ENCODE measurements around the gene SIGLEC10. TPM values are rescaled to one million over a fixed set of nuclear protein-coding genes. Genes with fewer than 3 reads are reported as not detected.

The SIGLEC10 gene
- total and polyA plus RNA-seq, 9 donors: 0.30 to 9.4 (median 2.3) TPM

- peak in 4 of 5 donors; percentile 29 to 48 (median 42) for DNase-seq
- peak within 1 kb of the TSS; percentile 41 to 51 for H3K27ac ChIP-seq
- H3K4me1 ChIP-seq (ENCODE audit: insufficient read depth): peaks cover 7% of the 10 kb centered on the region
- H3K36me3 ChIP-seq: no peaks in the 10 kb centered on the region
- TF ChIP-seq EP300 (IDR thresholded peaks at IDR 0.05): no peak
- TF ChIP-seq CTCF (IDR thresholded peaks at IDR 0.05): no peak
- no peak for TF ChIP-seq POLR2A (IDR thresholded peaks at IDR 0.05)
- WGBS, 3 donors: 46 to 52% (median 47%) methylated on average over 21 to 23 of the region's 23 CpGs
- H3K27me3 ChIP-seq: no peaks in the 10 kb centered on the region
- H3K4me3 ChIP-seq: peak within 1 kb of the TSS; percentile 95
- intact Hi-C loops (cut with DNase I): loop anchor here in 1 of 4 donors (10.0 kb wide), 1 partner anchor 336 kb away; no protein-coding TSS in a partner anchor
- H3K9me3 ChIP-seq: no peaks in the 10 kb centered on the region
Measured at GRCh38 chr19:51368366-51369282, 48.8 kb downstream of the SIGLEC10 start, which contains the start of gene CLDND2. Gene CLDND2, minus strand, starts transcription at chr19:51369003. Its CDS starts 426 bp downstream, at chr19:51368577.

DNA sequence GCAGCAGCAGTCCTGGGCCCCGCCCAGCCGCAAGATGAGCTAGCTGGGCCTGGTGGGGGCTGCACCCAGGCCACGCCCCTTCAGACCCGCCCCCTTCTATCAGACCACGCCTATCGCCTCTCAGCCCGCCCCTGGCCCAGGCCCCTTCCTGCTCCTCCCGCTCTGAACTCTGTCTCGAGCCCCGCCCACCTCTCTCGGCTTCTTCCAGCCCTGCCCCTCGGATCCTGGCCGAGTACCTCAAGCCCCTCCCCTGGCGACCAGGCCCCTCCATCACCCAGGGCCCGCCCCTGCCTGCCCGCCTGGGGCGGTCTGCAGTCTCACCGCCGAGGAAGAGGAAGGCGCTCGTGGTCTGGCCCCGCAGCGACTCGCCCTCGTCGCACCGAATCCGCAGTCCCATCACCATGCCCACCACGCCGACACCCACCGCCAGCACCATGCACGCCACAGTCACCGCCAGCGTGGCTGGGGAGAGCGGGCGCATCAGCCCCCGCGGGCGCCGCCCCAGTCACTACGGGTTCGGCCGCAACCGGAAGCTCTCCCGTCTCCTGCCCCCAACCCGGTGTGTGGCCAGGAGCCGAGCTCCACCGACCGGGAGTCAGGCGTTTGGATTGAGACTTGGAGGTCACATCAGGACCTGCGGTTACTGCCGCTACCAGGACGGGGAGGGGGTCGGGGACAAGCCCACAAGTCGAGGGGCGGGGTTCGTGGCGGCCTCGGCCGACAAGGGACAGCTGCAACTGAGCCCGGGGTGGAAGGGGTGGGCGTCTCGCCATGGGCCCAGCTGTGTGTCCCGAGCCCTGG lies 49.7 kb downstream of the SIGLEC10 start:
- intact Hi-C loops (cut with DNase I): loop anchor here in 1 of 4 donors (2.0 to 10.0 kb wide), 2 partner anchors 27 to 337 kb away; no protein-coding TSS in a partner anchor

GRCh38 chr19:51367255-51367564 lies 50.2 kb downstream of the SIGLEC10 start:
- Histone ChIP-seq H3K9me3 (no peaks in the 10 kb centered on the region), H3K27me3 (no peaks in the 10 kb centered on the region), H3K4me3 (peak overlapping the region; percentile 95), H3K36me3 (no peaks in the 10 kb centered on the region), H3K27ac (peak overlapping the region; percentile 74 to 80), H3K4me1 (ENCODE audit: insufficient read depth) (peaks cover 7% of the 10 kb centered on the region)
- 0% methylated on average over 15 of the region's 15 CpGs for WGBS, 3 donors
- no peak for TF ChIP-seq CTCF (IDR thresholded peaks at IDR 0.05)
- TF ChIP-seq POLR2A (IDR thresholded peaks at IDR 0.05): peak; percentile 94
- no peak for TF ChIP-seq EP300 (IDR thresholded peaks at IDR 0.05)
- intact Hi-C loops (cut with DNase I): loop anchor here in 1 of 4 donors (2.0 to 10.0 kb wide), 2 partner anchors 26 to 338 kb away; no protein-coding TSS in a partner anchor
- DNase-seq: peak in 1 of 5 donors; percentile 73

More for the DNA sequence above, 49.7 kb downstream of the SIGLEC10 start:
- Histone ChIP-seq H3K9me3 (no peaks in the 10 kb centered on the region), H3K36me3 (no peaks in the 10 kb centered on the region), H3K4me3 (peak overlapping the region; percentile 95), H3K27me3 (no peaks in the 10 kb centered on the region), H3K27ac (peak overlapping the region; percentile 74 to 80), H3K4me1 (ENCODE audit: insufficient read depth) (peaks cover 7% of the 10 kb centered on the region)
- 1% methylated on average over 62 to 64 of the region's 64 CpGs for WGBS, 3 donors
- TF ChIP-seq EP300 (IDR thresholded peaks at IDR 0.05): no peak
- TF ChIP-seq POLR2A (IDR thresholded peaks at IDR 0.05): no peak
- no peak for TF ChIP-seq CTCF (IDR thresholded peaks at IDR 0.05)
- peak; percentile 99 to 100 (median 100) for DNase-seq
